Gastrocnemius medialis (tissue), 4 donors: Measurements from ENCODE around the gene ADSL. TPM values are rescaled to one million over a fixed set of nuclear protein-coding genes. Genes with fewer than 3 reads are reported as not detected.

ENCODE experiments used
- ATAC-seq, 2 donors: fragments of 150-250 bp; one replicate each; pipeline ENCODE4 v1.9.1; 2016
- DNase-seq, 2 donors: peaks; one replicate each; pipeline ENCODE4 v3.0.0-alpha.2; 2019
- H3K27ac ChIP-seq, 4 donors: fragments of 200-600 bp; sonication (generic); 1 replicate in 1 of 4; 2 replicates in 3 of 4; pipeline ENCODE4 v1.5.1; 2016 to 2018; ENCODE audit warnings: mild to moderate bottlenecking in 2 of 4, moderate library complexity in 1 of 4
- H3K27me3 ChIP-seq, 3 donors: fragments of 200-600 bp; sonication (generic) in 2 of 3; 1 replicate in 1 of 3; 2 replicates in 2 of 3; pipeline versions ENCODE4 v1.5.1 to v1.6.0; 2016 to 2019; ENCODE audit warnings: mild to moderate bottlenecking in 1 of 3, moderate library complexity in 1 of 3
- H3K36me3 ChIP-seq, 2 donors: fragments of 200-600 bp; sonication (generic) in 1 of 2; one replicate each; pipeline ENCODE4 v1.5.1; 2017 to 2018
- H3K4me1 ChIP-seq, 2 donors: fragments of 200-600 bp; sonication (generic) in 1 of 2; one replicate each; pipeline ENCODE4 v1.5.1; 2016 to 2017; ENCODE audit warnings: mild to moderate bottlenecking in 2 of 2
- H3K4me3 ChIP-seq, 4 donors: fragments of 200-600 bp; sonication (generic) in 3 of 4; 1 replicate in 1 of 4; 2 replicates in 3 of 4; pipeline ENCODE4 v1.5.1; 2016 to 2019; ENCODE audit warnings: mild to moderate bottlenecking in 2 of 4
- H3K9me3 ChIP-seq, 3 donors: fragments of 200-600 bp; sonication (generic) in 2 of 3; 1 replicate in 1 of 3; 2 replicates in 2 of 3; pipeline ENCODE4 v1.5.1; 2016 to 2019
- CTCF ChIP-seq, 5 experiments: fragments of 450-650 bp in 3 of 5; fragments of 200-600 bp in 2 of 5; sonication (generic) in 2 of 5; IDR thresholded peaks in 4 of 5; conservative IDR thresholded peaks in 1 of 5; 1 replicate in 4 of 5; 2 replicates in 1 of 5; pipeline ENCODE4 v1.5.1; 2016 to 2019; ENCODE audit warnings: antibody characterized with exemption in 5 of 5, mild to moderate bottlenecking in 3 of 5, moderate library complexity in 3 of 5
- POLR2A ChIP-seq, 2 donors: fragments of 450-650 bp; IDR thresholded peaks; one replicate each; pipeline ENCODE4 v1.6.1; 2017; ENCODE audit warnings: antibody characterized with exemption in 2 of 2, mild to moderate bottlenecking in 2 of 2, moderate library complexity in 2 of 2
- in situ Hi-C, 4 donors: fragments of 200-750 bp; cut with MboI; loops; one replicate each; pipeline versions ENCODE4 v1.15.0 to v1.8.0; 2017; ENCODE audit warnings: low sequenced_read_pairs in 4 of 4
- intact Hi-C: fragments of 100-400 bp; cut with DNase I; formaldehyde crosslinking; loops from one replicate; pipeline ENCODE4 v1.15.1; 2023; ENCODE audit warnings: low total_unique reads
- total RNA-seq, 4 donors: library from RNA; depleted of rRNA; stranded (reverse); fragments of >200 nt; gene quantifications; one replicate each; pipeline versions ENCODE4 v1.1.0 to v1.2.3, GENCODE V29; 2016

Gene ADSL
- total RNA-seq, 4 donors from 2014 or later: 249 to 283 (median 262) TPM

- no peak for TF ChIP-seq POLR2A (IDR thresholded peaks at IDR 0.05)
- no peak for TF ChIP-seq CTCF (IDR thresholded peaks at IDR 0.05 in 4 of 5, conservative IDR thresholded peaks at IDR 0.05 in 1 of 5)
- Histone ChIP-seq H3K4me3 (no peak overlapping the region), H3K27ac (no peak overlapping the region), H3K27me3 (no peaks in the 10 kb centered on the region), H3K36me3 (peaks cover 0 to 57% of the 10 kb centered on the region in 2 donors), H3K4me1 (no peaks in the 10 kb centered on the region), H3K9me3 (no peaks in the 10 kb centered on the region)
- in situ Hi-C loops: loop anchor here in 1 of 4 donors (25.0 kb wide), 1 partner anchor 107 kb away; no protein-coding TSS in a partner anchor
- intact Hi-C loops: no loop called here
- ATAC-seq (no peak), DNase-seq (no peak)
Observed at GRCh38 chr22:40305625-40306024, 40.7 kb upstream of the ADSL start.

- Histone ChIP-seq H3K9me3 (no peaks in the 10 kb centered on the region), H3K27ac (no peak overlapping the region), H3K4me3 (no peak overlapping the region), H3K27me3 (no peaks in the 10 kb centered on the region), H3K4me1 (peaks cover 0 to 7% of the 10 kb centered on the region in 2 donors), H3K36me3 (peaks cover 3 to 66% of the 10 kb centered on the region in 2 donors)
- in situ Hi-C loops (loop anchor here in 1 of 4 donors (25.0 kb wide), 1 partner anchor 103 kb away; no protein-coding TSS in a partner anchor), intact Hi-C loops (no loop called here)
- ATAC-seq (no peak), DNase-seq (no peak)
- TF ChIP-seq CTCF (IDR thresholded peaks at IDR 0.05 in 4 of 5, conservative IDR thresholded peaks at IDR 0.05 in 1 of 5): no peak
- no peak for TF ChIP-seq POLR2A (IDR thresholded peaks at IDR 0.05)
Observed at GRCh38 chr22:40308999-40309573, 37.2 kb upstream of the ADSL start.

- no peak for TF ChIP-seq POLR2A (IDR thresholded peaks at IDR 0.05)
- TF ChIP-seq CTCF (IDR thresholded peaks at IDR 0.05 in 4 of 5, conservative IDR thresholded peaks at IDR 0.05 in 1 of 5): no peak
- intact Hi-C loops: no loop called here
- H3K27me3 ChIP-seq: no peaks in the 10 kb centered on the region
- in situ Hi-C loops: loop anchor here in 1 of 4 donors (25.0 kb wide), 1 partner anchor 103 kb away; no protein-coding TSS in a partner anchor
- H3K36me3 ChIP-seq: peaks cover 4 to 72% of the 10 kb centered on the region in 2 donors
- H3K4me3 ChIP-seq: no peak overlapping the region
- ATAC-seq (no peak), DNase-seq (no peak)
- no peaks in the 10 kb centered on the region for H3K9me3 ChIP-seq
- H3K27ac ChIP-seq: no peak overlapping the region
- H3K4me1 ChIP-seq: peaks cover 0 to 7% of the 10 kb centered on the region in 2 donors
Observed at GRCh38 chr22:40309631-40310030, 36.7 kb upstream of the ADSL start.

- in situ Hi-C loops (loop anchor here in 1 of 4 donors (25.0 kb wide), 1 partner anchor 102 kb away; no protein-coding TSS in a partner anchor), intact Hi-C loops (no loop called here)
- no peak overlapping the region for H3K4me3 ChIP-seq
- H3K27me3 ChIP-seq: no peaks in the 10 kb centered on the region
- no peaks in the 10 kb centered on the region for H3K9me3 ChIP-seq
- H3K36me3 ChIP-seq: peaks cover 5 to 78% of the 10 kb centered on the region in 2 donors
- ATAC-seq: no peak
- H3K27ac ChIP-seq: peak overlapping the region in 1 of 4 donors; percentile 10
- TF ChIP-seq CTCF (IDR thresholded peaks at IDR 0.05 in 4 of 5, conservative IDR thresholded peaks at IDR 0.05 in 1 of 5) (no peak), POLR2A (IDR thresholded peaks at IDR 0.05) (no peak)
- peaks cover 0 to 7% of the 10 kb centered on the region in 2 donors for H3K4me1 ChIP-seq
- DNase-seq: no peak
Observed at GRCh38 chr22:40310081-40310767, 36.1 kb upstream of the ADSL start.
